GM15510 (cell line): Measurements from ENCODE around the gene NCR3LG1.

ENCODE experiments used
- POLR2A ChIP-seq: IDR thresholded peaks from 3 replicates; pipeline ENCODE4 v1.6.1; 2011; ENCODE audit warnings: borderline replicate concordance; ENCODE audit not compliant: insufficient read length; ENCODE audit errors: extremely low read depth

NCR3LG1 gene

GRCh38 chr11:17412488-17413180 is 61.0 kb downstream of the NCR3LG1 start:
- TF ChIP-seq POLR2A = no peak

- TF ChIP-seq POLR2A = no peak
Measured at GRCh38 chr11:17413414-17414316, 62.1 kb downstream of the NCR3LG1 start.

- TF ChIP-seq POLR2A = no peak
Measured at GRCh38 chr11:17414317-17414737, 62.7 kb downstream of the NCR3LG1 start.

DNA sequence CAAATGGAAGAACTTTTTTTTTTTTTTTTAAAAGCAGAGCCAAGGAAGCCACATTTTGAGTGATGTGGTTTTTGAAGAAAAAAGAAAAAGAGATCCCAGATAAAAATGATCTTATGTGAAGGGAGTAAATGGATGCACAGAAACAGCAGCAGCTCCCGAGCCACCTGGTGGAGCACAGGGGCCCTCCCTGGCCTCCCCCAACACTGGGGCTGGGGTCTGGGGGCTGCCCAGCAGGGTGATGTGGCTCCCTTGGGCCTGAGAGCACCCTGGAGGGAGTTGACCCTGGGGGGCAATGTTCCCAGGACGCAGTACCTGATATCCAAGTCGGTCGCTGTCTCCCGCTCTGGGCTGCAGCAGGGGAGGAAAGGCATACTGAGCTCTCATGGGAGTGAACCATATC is 63.4 kb downstream of the NCR3LG1 start:
- no peak for TF ChIP-seq POLR2A

DNA sequence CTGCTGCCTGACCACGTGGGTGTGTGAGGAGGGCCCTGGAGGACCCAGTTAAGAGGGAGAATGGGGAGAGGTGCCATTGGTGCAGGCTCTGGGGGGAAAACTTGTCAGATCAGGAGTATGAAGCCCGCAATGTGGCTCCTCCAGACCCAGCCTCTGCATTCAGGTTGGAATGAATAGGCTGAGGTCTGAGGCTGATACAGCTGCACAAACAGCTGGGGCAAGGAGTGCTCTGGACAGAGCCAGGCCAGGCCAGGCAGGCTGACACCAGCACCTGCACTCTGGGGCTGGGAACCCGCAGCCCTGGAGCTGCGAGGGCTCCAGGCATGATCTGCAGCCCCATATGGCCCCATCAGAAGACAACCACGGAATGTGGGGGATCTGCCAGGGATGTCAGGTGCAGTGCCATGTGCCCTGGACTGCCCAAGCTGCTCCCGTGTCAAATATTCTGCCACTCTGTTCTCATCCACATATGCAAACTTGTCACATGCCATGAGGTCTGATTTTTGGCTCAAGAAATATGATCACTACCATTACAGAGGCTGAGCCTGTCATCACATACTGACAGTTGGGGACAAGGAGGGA is 64.0 kb downstream of the NCR3LG1 start:
- no peak for TF ChIP-seq POLR2A

GRCh38 chr11:17416492-17416891 is 64.9 kb downstream of the NCR3LG1 start:
- TF ChIP-seq POLR2A = no peak

- TF ChIP-seq POLR2A = no peak
Measured at GRCh38 chr11:17418444-17419081, 67.0 kb downstream of the NCR3LG1 start.

DNA sequence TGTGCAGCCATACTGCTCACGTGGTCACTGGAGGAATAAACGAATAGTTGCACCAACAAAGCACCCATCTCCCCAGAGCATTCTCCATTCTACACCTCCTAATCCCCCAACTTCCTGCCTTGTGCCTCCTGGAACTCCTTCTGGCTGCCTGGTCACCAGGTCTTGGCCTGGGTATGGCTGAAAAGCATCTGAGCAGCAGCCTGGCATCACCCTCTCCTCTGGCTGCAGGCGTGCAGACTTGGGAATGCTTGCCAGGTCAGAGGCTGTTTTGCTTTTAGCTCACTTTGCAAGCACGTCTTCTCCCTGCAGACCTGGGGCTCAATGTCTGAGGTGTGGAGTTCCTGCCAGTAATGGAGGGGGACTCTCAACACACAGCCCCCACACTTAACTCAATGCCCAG is 70.2 kb downstream of the NCR3LG1 start:
- no peak for TF ChIP-seq POLR2A

GRCh38 chr11:17423533-17424310 is 72.1 kb downstream of the NCR3LG1 start:
- no peak for TF ChIP-seq POLR2A
